AG04450 (cell line): Measurements from ENCODE around the gene PAK3. TPM values are rescaled to one million over a fixed set of nuclear protein-coding genes. Genes with fewer than 3 reads are reported as not detected.

Experiments used
- CTCF ChIA-PET: fragments of 300-600, 350-600 bp; formaldehyde crosslinking; extraction: SDS; loops from one replicate; lab custom pipeline; 2022; ENCODE audit warnings: antibody characterized with exemption, inconsistent platforms; lab: Charles Lee
- POLR2A ChIA-PET: fragments of 350-600 bp; formaldehyde crosslinking; extraction: SDS; loops from one replicate; lab custom pipeline; 2021; ENCODE audit warnings: antibody characterized with exemption, inconsistent platforms; lab: Yijun Ruan, JAX
- DNase-seq: peaks from one replicate; pipeline ENCODE4 v3.0.0-alpha.2; 2011; ENCODE audit warnings: low read depth, low spot score
- H3K27ac ChIP-seq: one replicate; pipeline ENCODE4 v1.5.1; 2012; ENCODE audit warnings: low read depth, low read length, control low read depth
- H3K27me3 ChIP-seq: one replicate; pipeline ENCODE4 v1.6.0; 2012; ENCODE audit warnings: low read length; ENCODE audit not compliant: control insufficient read depth, insufficient read depth
- H3K4me3 ChIP-seq: 2 replicates; pipeline ENCODE4 v1.5.1; 2011; ENCODE audit warnings: mild to moderate bottlenecking, low read depth, low read length, control low read depth
- H3K9me3 ChIP-seq: 2 replicates; pipeline ENCODE4 v1.5.1; 2012; ENCODE audit warnings: low read length; ENCODE audit not compliant: control insufficient read depth, insufficient read depth
- CTCF ChIP-seq: IDR thresholded peaks from 2 replicates; pipeline ENCODE4 v1.5.1; 2011; ENCODE audit warnings: low read depth, low read length, control low read depth, inconsistent platforms
- polyA plus RNA-seq: library from polyadenylated mRNA; depleted of rRNA; stranded (reverse); fragments of >200 nt; gene quantifications from 2 replicates; pipeline ENCODE4 v1.2.3, GENCODE V29; 2011; rRNA removed
- small RNA-seq: library from RNA; depleted of rRNA; stranded (forward); fragments of <200 nt; gene quantifications from one replicate; pipeline ENCODE3, GENCODE V24; 2012; ENCODE audit warnings: low read depth; ENCODE audit not compliant: insufficient read length

PAK3 gene
- polyA plus RNA-seq, 1 experiment, result 0.66 TPM

DNA sequence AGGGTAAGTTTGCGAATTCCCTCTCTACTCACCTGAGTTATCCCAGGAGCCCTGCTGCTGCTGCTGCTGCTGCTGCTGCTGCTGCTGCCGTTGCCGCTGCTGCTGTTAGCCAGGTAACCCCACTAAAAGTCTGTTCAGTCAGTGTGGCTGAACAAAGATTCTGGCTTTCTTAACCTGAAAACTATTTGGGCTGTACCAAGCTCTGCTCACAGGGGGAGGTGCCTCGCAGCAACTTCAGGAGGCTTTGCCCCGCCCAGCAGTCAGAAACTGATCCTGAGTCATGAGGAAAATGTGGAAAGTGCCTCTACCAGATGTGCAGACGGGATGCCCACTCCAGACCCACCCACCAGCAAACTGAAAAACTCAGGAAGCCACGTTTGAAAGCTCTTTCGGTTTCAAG lies 174.3 kb downstream of the PAK3 start, which contains the start of gene CAPN6:
Gene CAPN6 (minus strand): TSS at position 145 of the 400 bp plus-strand sequence. CDS start 6,547 bp downstream, outside the sequence.
- no peak for DNase-seq
- Histone ChIP-seq H3K27ac (no peak within 1 kb of the TSS), H3K4me3 (no peak within 1 kb of the TSS), H3K27me3 (no peaks in the 10 kb centered on the region), H3K9me3 (no peaks in the 10 kb centered on the region)
- TF ChIP-seq CTCF, result no peak
- ChIA-PET POLR2A (no interaction called here), CTCF (no interaction called here)

Small RNAs within 50 kb of the gene (small RNA-seq; reads per million reads assigned to genes)
- gene FCF1P4, result not detected

Other genes with a start within 250 kb of the PAK3 start
- not detected in 2 replicates for gene CAPN6, start 174.3 kb downstream of the PAK3 start, polyA plus RNA-seq